Measurements from ENCODE around the gene KEL. TPM values are rescaled to one million over a fixed set of nuclear protein-coding genes. Genes with fewer than 3 reads are reported as not detected.

Gene KEL
- total and polyA plus RNA-seq, 2 of the 4 experiments (the other 2 are of a cell fraction) = 0.03 TPM; not detected in 1

DNA sequence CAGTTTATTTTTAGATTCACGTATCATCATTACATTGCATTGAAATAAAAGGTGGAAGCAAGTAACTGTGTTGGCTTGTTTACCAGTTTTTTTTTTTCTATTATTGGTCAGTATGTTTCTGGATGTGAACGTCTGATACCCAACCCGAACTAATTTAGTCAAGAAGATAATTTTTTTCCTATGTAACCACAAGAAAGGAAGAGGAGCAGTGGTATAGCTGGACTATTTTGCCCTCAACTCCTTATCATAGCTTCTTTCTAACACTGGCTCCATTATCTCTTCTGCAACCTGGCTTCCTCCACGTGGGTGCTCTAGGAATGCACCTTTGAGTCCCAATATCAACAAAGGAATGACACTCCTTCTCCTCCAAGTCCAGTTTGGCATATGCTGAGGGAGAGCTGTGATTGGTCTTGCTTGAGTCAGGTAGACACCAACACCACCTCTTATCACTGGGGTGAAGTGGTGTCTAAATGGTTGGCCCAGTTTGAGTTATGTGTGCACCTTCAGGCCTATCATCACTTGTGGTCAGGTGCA, 35.4 kb upstream of the KEL start:
- H3K27ac ChIP-seq (ENCODE audit: insufficient read depth, low read length) = no peak overlapping the region
- no peak overlapping the region for H3K9ac ChIP-seq (ENCODE audit: low read depth, low read length)
- no peak overlapping the region for H3K56ac ChIP-seq (ENCODE audit: extremely low read depth, insufficient read depth, low read length)
- H3K14ac ChIP-seq (replicated peaks; ENCODE audit: low read depth, low read length) = no peak overlapping the region
- H4K91ac ChIP-seq (ENCODE audit: insufficient read depth, low read depth, low read length) = no peak overlapping the region
- H2AK5ac ChIP-seq (ENCODE audit: low read depth, low read length) = no peak overlapping the region
- H3K36me3 ChIP-seq (ENCODE audit: control insufficient read depth, insufficient read depth, low read length) = no peaks in the 10 kb centered on the region
- no peak overlapping the region for H3K23ac ChIP-seq (ENCODE audit: low read depth, low read length)
- no peak overlapping the region for H2AFZ ChIP-seq (replicated peaks; ENCODE audit: low read length, poor library complexity)
- ATAC-seq (ENCODE audit: low read depth) (no peak), DNase-seq (no peak)
- no peak overlapping the region for H2BK15ac ChIP-seq (ENCODE audit: low read depth, low read length)
- no peaks in the 10 kb centered on the region for H3K9me1 ChIP-seq (ENCODE audit: insufficient read depth, low read length)
- TF ChIP-seq, protein P1, sequence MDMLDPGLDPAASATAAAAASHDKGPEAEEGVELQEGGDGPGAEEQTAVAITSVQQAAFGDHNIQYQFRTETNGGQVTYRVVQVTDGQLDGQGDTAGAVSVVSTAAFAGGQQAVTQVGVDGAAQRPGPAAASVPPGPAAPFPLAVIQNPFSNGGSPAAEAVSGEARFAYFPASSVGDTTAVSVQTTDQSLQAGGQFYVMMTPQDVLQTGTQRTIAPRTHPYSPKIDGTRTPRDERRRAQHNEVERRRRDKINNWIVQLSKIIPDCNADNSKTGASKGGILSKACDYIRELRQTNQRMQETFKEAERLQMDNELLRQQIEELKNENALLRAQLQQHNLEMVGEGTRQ (IDR thresholded peaks at IDR 0.05; ENCODE audit: low read depth, low read length) = no peak
- no peak for TF ChIP-seq POLR2A (IDR thresholded peaks at IDR 0.05; ENCODE audit: low read depth, low read length)
- no peak for TF ChIP-seq CEBPB (IDR thresholded peaks at IDR 0.05; ENCODE audit: low read depth, low read length)
- TF ChIP-seq NFE2L2 (IDR thresholded peaks at IDR 0.05; ENCODE audit: low read depth, low read length) = no peak
- no peak for TF ChIP-seq RFX5 (IDR thresholded peaks at IDR 0.05; ENCODE audit: low read depth, low read length)
- no peak for TF ChIP-seq MAZ (IDR thresholded peaks at IDR 0.05; ENCODE audit: borderline replicate concordance, low read depth, low read length)
- no peak for TF ChIP-seq MXI1 (IDR thresholded peaks at IDR 0.05; ENCODE audit: borderline replicate concordance, low read depth, low read length)
- no peak for TF ChIP-seq BHLHE40 (IDR thresholded peaks at IDR 0.05; ENCODE audit: low read depth, low read length)
- TF ChIP-seq, protein P2, sequence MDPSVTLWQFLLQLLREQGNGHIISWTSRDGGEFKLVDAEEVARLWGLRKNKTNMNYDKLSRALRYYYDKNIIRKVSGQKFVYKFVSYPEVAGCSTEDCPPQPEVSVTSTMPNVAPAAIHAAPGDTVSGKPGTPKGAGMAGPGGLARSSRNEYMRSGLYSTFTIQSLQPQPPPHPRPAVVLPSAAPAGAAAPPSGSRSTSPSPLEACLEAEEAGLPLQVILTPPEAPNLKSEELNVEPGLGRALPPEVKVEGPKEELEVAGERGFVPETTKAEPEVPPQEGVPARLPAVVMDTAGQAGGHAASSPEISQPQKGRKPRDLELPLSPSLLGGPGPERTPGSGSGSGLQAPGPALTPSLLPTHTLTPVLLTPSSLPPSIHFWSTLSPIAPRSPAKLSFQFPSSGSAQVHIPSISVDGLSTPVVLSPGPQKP (IDR thresholded peaks at IDR 0.05; ENCODE audit: borderline replicate concordance, low read depth, low read length) = no peak
- TF ChIP-seq SMC3 (IDR thresholded peaks at IDR 0.05; ENCODE audit: low read depth, low read length) = no peak
- TF ChIP-seq FOS (IDR thresholded peaks at IDR 0.05; ENCODE audit: low read depth, low read length) = no peak
- no peak overlapping the region for H3K4me2 ChIP-seq (ENCODE audit: low read depth, low read length)
- in situ Hi-C loops (cut with MboI; ENCODE audit: low sequenced_read_pairs) (no loop called here), intact Hi-C loops (cut with micrococcal nuclease) (no loop called here), dilution Hi-C loops (cut with HindIII; ENCODE audit: low sequenced_read_pairs, unreplicated experiment) (no loop called here)
- BruUV-seq (replicated peaks) = no TSS peak
- no peaks in the 10 kb centered on the region for H3K27me3 ChIP-seq (ENCODE audit: control insufficient read depth, insufficient read depth, low read length)
- ChIA-PET POLR2A (ENCODE audit: unreplicated experiment) (no interaction called here), CTCF (no interaction called here)
- H3K4me3 ChIP-seq (ENCODE audit: insufficient read depth, low read depth, low read length) = no peak overlapping the region
- H3K4me1 ChIP-seq (ENCODE audit: control insufficient read depth, insufficient read depth, low read length) = no peaks in the 10 kb centered on the region
- no peak overlapping the region for H3K18ac ChIP-seq (ENCODE audit: low read depth, low read length)
- no peak overlapping the region for H2AK9ac ChIP-seq (replicated peaks; ENCODE audit: low read depth, low read length, poor library complexity)
- no peaks in the 10 kb centered on the region for H3K9me3 ChIP-seq (ENCODE audit: control insufficient read depth, insufficient read depth, low read length)
- no CpG with 5 or more reads among the region's 4 CpGs for WGBS, 2 experiments (ENCODE audit: extremely low coverage in 2 of 2, insufficient read length in 1 of 2)
- H4K8ac ChIP-seq (ENCODE audit: low read depth in 2 of 2, low read length in 2 of 2) = no peak overlapping the region
- H2BK20ac ChIP-seq (ENCODE audit: low read depth, low read length) = no peak overlapping the region
- H2BK120ac ChIP-seq (ENCODE audit: low read depth, low read length) = no peak overlapping the region
- H4K20me1 ChIP-seq (ENCODE audit: insufficient read depth, low read length) = no peaks in the 10 kb centered on the region
- no peak overlapping the region for H2BK5ac ChIP-seq (ENCODE audit: low read depth, low read length, poor library complexity, severe bottlenecking)
- no peak overlapping the region for H3K4ac ChIP-seq (ENCODE audit: low read depth, low read length)
- no peak overlapping the region for H4K5ac ChIP-seq (ENCODE audit: low read depth, low read length)
- no peaks in the 10 kb centered on the region for H3K79me1 ChIP-seq (ENCODE audit: low read depth in 1 of 2, low read length in 2 of 2)
